Psoas muscle (tissue), 8 donors: ENCODE results near the gene RAB11FIP3. TPM values are rescaled to one million over a fixed set of nuclear protein-coding genes. Genes with fewer than 3 reads are reported as not detected.

Experiments
- ATAC-seq, 4 donors: fragments of 200-7000 bp; cut with Tn5 transposase; one replicate each; pipeline ENCODE4 v1.9.1; 2020; ENCODE audit warnings: moderate library complexity in 3 of 4, mild to moderate bottlenecking in 2 of 4
- DNase-seq, 2 donors: peaks; one replicate each; pipeline ENCODE4 v3.0.0-alpha.2; 2020
- H3K27ac ChIP-seq: fragments of 200-600 bp; one replicate; pipeline ENCODE4 v1.8.0; 2022
- H3K27me3 ChIP-seq, 3 donors: fragments of 200-600 bp in 1 of 3; one replicate each; pipeline versions ENCODE4 v1.6.1 to v1.8.0; 2013 to 2022; ENCODE audit warnings: low read length in 2 of 3, mild to moderate bottlenecking in 2 of 3, moderate library complexity in 1 of 3; ENCODE audit not compliant: insufficient read depth in 3 of 3
- H3K36me3 ChIP-seq, 2 donors: fragments of 200-600 bp in 1 of 2; one replicate each; pipeline versions ENCODE4 v1.6.1 to v1.8.0; 2013 to 2022; ENCODE audit warnings: low read depth in 1 of 2, mild to moderate bottlenecking in 1 of 2, moderate library complexity in 1 of 2; ENCODE audit not compliant: insufficient read depth in 1 of 2
- H3K4me1 ChIP-seq: fragments of 200-600 bp; one replicate; pipeline ENCODE4 v1.8.0; 2022
- H3K4me3 ChIP-seq: fragments of 200-600 bp; one replicate; pipeline ENCODE4 v1.8.0; 2022; ENCODE audit warnings: mild to moderate bottlenecking
- H3K9me3 ChIP-seq: fragments of 200-600 bp; one replicate; pipeline ENCODE4 v1.8.0; 2022
- WGBS, 3 donors: extraction: QIAGEN DNeasy Blood & Tissue Kit; methylation state at CpG; one replicate each; pipeline versions ENCODE4 v1.1.6 to v1.1.7; 2013; 5-methylcytosine and 5-hydroxymethylcytosine counted together
- intact Hi-C, 2 donors: fragments of 100-400 bp; cut with DNase I; formaldehyde crosslinking; loops; one replicate each; pipeline versions ENCODE4 v1.11.0 to v1.14.2; 2022
- polyA plus RNA-seq, 3 donors: library from polyadenylated mRNA; stranded (reverse); fragments of 200-250 nt; gene quantifications; one replicate each; pipeline ENCODE4 v1.2.3, GENCODE V29; 2013
- total RNA-seq, 4 donors: library from RNA; stranded (reverse); fragmentation: NEBNext Ultra II Directional in 2 of 4; extraction: Animal tissue kit (Norgen Biotek cat#: 25700) in 2 of 4; gene quantifications; one replicate each; pipeline versions ENCODE4 v1.2.1 to v1.2.4, GENCODE V29; 2021 to 2023
- TF ChIP-seq, protein P1 (sequence below): fragments of 200-600 bp; IDR thresholded peaks from one replicate; pipeline ENCODE4 v1.8.0; 2022; ENCODE audit warnings: antibody characterized with exemption
- donor health status: healthy with polysubstance abuse.
- donor health status: DM: no; HTN: no; CAD: no; lungs with moderate emphysema.
- donor health status: Bipolar disorder and iron deficiency.
- donor health status: healthy.
- donor health status: DM: yes; HTN: yes; CAD: no.
- donor health status: DM: no; HTN: no; CAD: no.
- donor health status: DM: no; HTN: no; CAD: no.
- donor health status: DM: yes; HTN: yes; CAD: no.

Gene RAB11FIP3
- total and polyA plus RNA-seq, 7 donors: 20.3 to 89.5 (median 44.7) TPM

DNA sequence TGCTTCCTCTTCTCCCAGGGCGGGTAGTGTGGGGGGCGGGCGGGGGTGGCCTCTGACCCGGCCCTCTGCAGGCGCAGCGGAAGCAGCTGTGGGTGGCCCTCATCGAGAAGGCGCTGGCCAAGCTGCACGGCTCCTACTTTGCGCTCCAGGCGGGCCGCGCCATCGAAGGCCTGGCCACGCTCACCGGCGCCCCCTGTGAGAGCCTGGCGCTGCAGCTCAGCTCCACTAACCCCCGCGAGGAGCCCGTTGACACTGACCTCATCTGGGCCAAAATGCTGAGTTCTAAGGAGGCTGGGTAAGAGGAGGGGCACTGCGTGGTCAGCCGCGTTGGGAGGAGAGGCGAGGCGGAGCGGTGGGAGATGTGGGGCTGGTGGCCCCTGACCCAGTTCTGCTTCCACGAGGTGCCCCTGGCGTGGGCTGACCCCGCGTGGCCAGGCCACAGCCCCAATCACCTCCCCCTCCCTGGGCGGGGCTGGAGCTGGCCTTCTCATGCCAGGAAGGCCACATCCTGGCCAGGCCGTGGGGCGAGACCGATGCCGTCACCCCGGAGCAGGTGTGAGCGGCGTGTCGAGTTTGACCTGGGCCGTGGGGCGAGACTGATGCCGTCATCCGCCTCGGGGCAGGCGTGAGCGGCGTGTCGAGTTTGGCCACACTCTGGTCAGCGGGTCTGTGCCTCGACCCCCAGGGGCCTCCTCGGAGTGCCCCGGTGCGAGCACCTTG lies 124.3 kb downstream of the RAB11FIP3 start:
- Histone ChIP-seq H3K27ac (no peak overlapping the region), H3K4me1 (no peaks in the 10 kb centered on the region), H3K27me3 (no peaks in the 10 kb centered on the region), H3K36me3 (peaks cover 8 to 58% of the 10 kb centered on the region in 2 donors), H3K4me3 (no peak overlapping the region), H3K9me3 (no peaks in the 10 kb centered on the region)
- TF ChIP-seq, protein P1, sequence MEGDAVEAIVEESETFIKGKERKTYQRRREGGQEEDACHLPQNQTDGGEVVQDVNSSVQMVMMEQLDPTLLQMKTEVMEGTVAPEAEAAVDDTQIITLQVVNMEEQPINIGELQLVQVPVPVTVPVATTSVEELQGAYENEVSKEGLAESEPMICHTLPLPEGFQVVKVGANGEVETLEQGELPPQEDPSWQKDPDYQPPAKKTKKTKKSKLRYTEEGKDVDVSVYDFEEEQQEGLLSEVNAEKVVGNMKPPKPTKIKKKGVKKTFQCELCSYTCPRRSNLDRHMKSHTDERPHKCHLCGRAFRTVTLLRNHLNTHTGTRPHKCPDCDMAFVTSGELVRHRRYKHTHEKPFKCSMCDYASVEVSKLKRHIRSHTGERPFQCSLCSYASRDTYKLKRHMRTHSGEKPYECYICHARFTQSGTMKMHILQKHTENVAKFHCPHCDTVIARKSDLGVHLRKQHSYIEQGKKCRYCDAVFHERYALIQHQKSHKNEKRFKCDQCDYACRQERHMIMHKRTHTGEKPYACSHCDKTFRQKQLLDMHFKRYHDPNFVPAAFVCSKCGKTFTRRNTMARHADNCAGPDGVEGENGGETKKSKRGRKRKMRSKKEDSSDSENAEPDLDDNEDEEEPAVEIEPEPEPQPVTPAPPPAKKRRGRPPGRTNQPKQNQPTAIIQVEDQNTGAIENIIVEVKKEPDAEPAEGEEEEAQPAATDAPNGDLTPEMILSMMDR: no peak
- DNase-seq (no peak), ATAC-seq (no peak)
- intact Hi-C loops: no loop called here
- 94 to 95% (median 94%) methylated on average over 40 to 54 of the region's 54 CpGs for WGBS, 3 donors

DNA sequence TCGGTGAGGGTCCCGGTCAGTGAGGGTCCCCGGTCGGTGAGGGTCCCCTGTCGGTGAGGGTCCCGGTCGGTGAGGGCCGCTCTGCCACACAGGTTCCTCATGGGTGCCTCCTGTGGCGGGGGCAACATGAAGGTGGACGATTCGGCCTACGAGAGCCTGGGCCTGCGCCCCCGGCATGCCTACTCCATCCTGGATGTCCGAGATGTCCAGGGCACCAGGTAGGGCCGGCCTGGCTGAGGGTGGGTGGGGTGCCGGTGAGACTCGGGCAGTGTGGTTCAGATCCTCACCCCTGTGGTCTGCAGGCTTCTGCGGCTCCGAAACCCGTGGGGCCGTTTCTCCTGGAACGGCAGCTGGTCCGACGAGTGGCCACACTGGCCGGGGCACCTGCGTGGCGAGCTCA lies 125.8 kb downstream of the RAB11FIP3 start:
- DNase-seq (no peak), ATAC-seq (no peak)
- intact Hi-C loops: no loop called here
- no peaks in the 10 kb centered on the region for H3K4me1 ChIP-seq
- H3K9me3 ChIP-seq: no peaks in the 10 kb centered on the region
- peaks cover 8 to 58% of the 10 kb centered on the region in 2 donors for H3K36me3 ChIP-seq
- TF ChIP-seq, protein P1: no peak
- H3K4me3 ChIP-seq: no peak overlapping the region
- no peak overlapping the region for H3K27ac ChIP-seq
- H3K27me3 ChIP-seq: no peaks in the 10 kb centered on the region
- WGBS, 3 donors: 96 to 97% (median 97%) methylated on average over 24 to 28 of the region's 28 CpGs

DNA sequence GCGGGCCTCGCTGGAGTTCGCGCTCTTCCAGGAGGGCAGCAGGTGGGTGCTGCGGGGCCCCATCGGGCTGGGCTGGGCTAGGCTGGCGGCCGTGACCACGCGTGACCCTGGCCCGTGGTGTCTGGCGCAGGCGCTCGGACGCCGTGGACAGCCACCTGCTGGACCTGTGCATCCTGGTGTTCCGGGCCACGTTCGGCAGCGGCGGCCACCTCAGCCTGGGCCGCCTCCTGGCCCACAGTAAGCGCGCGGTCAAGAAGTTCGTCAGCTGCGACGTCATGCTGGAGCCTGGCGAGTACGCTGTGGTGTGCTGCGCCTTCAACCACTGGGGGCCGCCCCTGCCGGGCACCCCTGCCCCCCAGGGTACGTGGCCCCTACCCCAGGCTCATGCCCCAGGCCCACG lies 126.7 kb downstream of the RAB11FIP3 start:
- Histone ChIP-seq H3K27me3 (no peaks in the 10 kb centered on the region), H3K27ac (no peak overlapping the region), H3K4me1 (no peaks in the 10 kb centered on the region), H3K36me3 (peaks cover 8 to 58% of the 10 kb centered on the region in 2 donors), H3K9me3 (no peaks in the 10 kb centered on the region), H3K4me3 (no peak overlapping the region)
- DNase-seq: no peak
- 94 to 95% (median 95%) methylated on average over 31 to 35 of the region's 35 CpGs for WGBS, 3 donors
- intact Hi-C loops: no loop called here
- ATAC-seq: no peak
- TF ChIP-seq, protein P1: no peak

DNA sequence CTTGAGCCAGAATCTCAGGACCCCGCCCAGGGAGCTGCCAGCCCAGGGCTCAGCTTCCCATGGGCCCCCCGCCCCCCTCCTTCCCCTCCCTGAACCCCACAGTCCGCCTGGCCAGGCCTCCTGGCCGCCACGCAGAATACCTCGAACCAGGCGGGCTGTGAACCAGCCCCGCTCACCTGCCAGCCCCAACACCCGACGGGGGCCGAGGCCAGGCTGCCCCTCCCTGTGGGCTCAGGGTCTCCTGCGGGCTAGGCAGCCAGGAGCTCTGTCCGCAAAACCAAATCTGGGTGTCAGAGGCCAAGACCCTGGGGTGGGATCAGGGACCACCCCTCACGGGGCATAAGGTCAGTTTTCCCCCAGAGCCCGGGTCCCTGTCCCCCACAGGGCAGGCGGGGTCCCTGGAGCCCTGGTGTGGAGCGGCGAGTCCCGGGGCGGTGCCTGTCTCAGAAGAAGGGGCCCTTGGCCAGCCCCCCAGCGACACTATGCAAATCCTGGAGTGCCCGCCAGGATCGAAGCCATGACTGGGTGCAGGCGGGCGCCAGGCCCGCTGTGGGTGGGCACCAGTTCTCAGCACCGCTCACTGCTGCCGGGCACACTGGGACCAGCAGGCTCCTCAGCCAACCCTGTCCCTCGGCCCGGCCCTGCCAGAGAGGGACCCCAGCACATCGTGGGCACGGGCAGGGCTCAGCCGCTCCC lies 128.3 kb downstream of the RAB11FIP3 start:
- TF ChIP-seq, protein P1: no peak
- intact Hi-C loops: no loop called here
- Histone ChIP-seq H3K27me3 (peaks cover 0 to 6% (median 0%) of the 10 kb centered on the region in 3 donors), H3K4me1 (no peaks in the 10 kb centered on the region), H3K36me3 (peaks cover 8 to 44% of the 10 kb centered on the region in 2 donors), H3K9me3 (no peaks in the 10 kb centered on the region), H3K4me3 (no peak overlapping the region), H3K27ac (no peak overlapping the region)
- DNase-seq (no peak), ATAC-seq (no peak)
- WGBS, 3 donors: 91 to 96% (median 93%) methylated on average over 20 to 33 of the region's 33 CpGs
